OCI-LY7 (cell line): ENCODE measurements around the gene CLDN24.

Experiments
- CTCF ChIP-seq: fragments of 200-600 bp; sonication (generic); conservative IDR thresholded peaks from 2 replicates; pipeline ENCODE4 v1.5.1; 2014; ENCODE audit warnings: mild to moderate bottlenecking, antibody characterized with exemption, low read length, moderate library complexity, mixed read lengths
- EZH2phosphoT487 ChIP-seq: fragments of 200-600 bp; sonication (generic); IDR thresholded peaks from 2 replicates; pipeline ENCODE4 v1.6.1; 2018; ENCODE audit warnings: low read depth, borderline replicate concordance, mild to moderate bottlenecking, mixed run types, antibody characterized with exemption, low read length, moderate library complexity, mixed read lengths

DNA sequence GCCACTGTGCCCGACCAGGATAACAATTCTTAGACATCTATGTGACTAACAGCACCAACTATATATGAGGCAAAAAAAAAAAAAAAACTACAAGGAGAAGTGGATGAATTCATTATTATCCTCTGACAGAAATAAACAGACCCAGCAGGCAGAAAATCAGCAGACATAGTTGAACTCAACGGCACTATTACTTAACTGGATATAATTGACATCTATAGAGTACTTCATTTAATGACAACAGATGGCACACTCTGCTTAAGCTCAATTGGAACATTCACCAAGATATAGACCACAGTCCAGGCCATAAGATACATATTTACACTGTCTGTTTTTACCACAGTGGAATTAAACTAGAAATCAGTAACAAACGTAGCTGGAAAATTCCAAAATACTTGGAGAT lies 15.4 kb downstream of the CLDN24 start:
- TF ChIP-seq CTCF (no peak), EZH2phosphoT487 (no peak)
